AG04450 (cell line): ENCODE results near the gene ITM2A. TPM values are rescaled to one million over a fixed set of nuclear protein-coding genes. Genes with fewer than 3 reads are reported as not detected.

Experiments
- CTCF ChIA-PET: fragments of 300-600, 350-600 bp; formaldehyde crosslinking; extraction: SDS; loops from one replicate; lab custom pipeline; 2022; ENCODE audit warnings: antibody characterized with exemption, inconsistent platforms; lab: Charles Lee
- POLR2A ChIA-PET: fragments of 350-600 bp; formaldehyde crosslinking; extraction: SDS; loops from one replicate; lab custom pipeline; 2021; ENCODE audit warnings: antibody characterized with exemption, inconsistent platforms; lab: Yijun Ruan, JAX
- DNase-seq: peaks from one replicate; pipeline ENCODE4 v3.0.0-alpha.2; 2011; ENCODE audit warnings: low read depth, low spot score
- H3K27ac ChIP-seq: one replicate; pipeline ENCODE4 v1.5.1; 2012; ENCODE audit warnings: low read depth, low read length, control low read depth
- H3K27me3 ChIP-seq: one replicate; pipeline ENCODE4 v1.6.0; 2012; ENCODE audit warnings: low read length; ENCODE audit not compliant: control insufficient read depth, insufficient read depth
- H3K4me3 ChIP-seq: 2 replicates; pipeline ENCODE4 v1.5.1; 2011; ENCODE audit warnings: mild to moderate bottlenecking, low read depth, low read length, control low read depth
- H3K9me3 ChIP-seq: 2 replicates; pipeline ENCODE4 v1.5.1; 2012; ENCODE audit warnings: low read length; ENCODE audit not compliant: control insufficient read depth, insufficient read depth
- CTCF ChIP-seq: IDR thresholded peaks from 2 replicates; pipeline ENCODE4 v1.5.1; 2011; ENCODE audit warnings: low read depth, low read length, control low read depth, inconsistent platforms
- polyA plus RNA-seq: library from polyadenylated mRNA; depleted of rRNA; stranded (reverse); fragments of >200 nt; gene quantifications from 2 replicates; pipeline ENCODE4 v1.2.3, GENCODE V29; 2011; rRNA removed

The ITM2A gene
- polyA plus RNA-seq, 1 experiment: not detected

- ChIA-PET CTCF (no interaction called here), POLR2A (no interaction called here)
- TF ChIP-seq CTCF: no peak
- H3K4me3 ChIP-seq: no peak overlapping the region
- no peak for DNase-seq
- H3K9me3 ChIP-seq: no peaks in the 10 kb centered on the region
- no peaks in the 10 kb centered on the region for H3K27me3 ChIP-seq
- H3K27ac ChIP-seq: no peak overlapping the region
Observed at GRCh38 chrX:79325263-79325958, 41.7 kb downstream of the ITM2A start.

Other genes starting within 250 kb of the ITM2A start
- gene GPR174, start 222.6 kb downstream of the ITM2A start, polyA plus RNA-seq: not detected in 2 replicates